SK-N-MC (cell line): ENCODE measurements around the gene TENT5C.

Experiments used
- EZH2 ChIP-seq: fragments of 200-600 bp; sonication (generic); IDR thresholded peaks from one replicate; pipeline ENCODE4 v1.6.1; 2017; ENCODE audit warnings: antibody characterized with exemption
- POLR2AphosphoS5 ChIP-seq: IDR thresholded peaks from 2 replicates; pipeline ENCODE4 v1.6.1; 2012; ENCODE audit warnings: mild to moderate bottlenecking, low read depth, low read length, borderline replicate concordance

GRCh38 chr1:117559985-117560384 is 45.9 kb upstream of the TENT5C start:
- no peak for TF ChIP-seq EZH2
- TF ChIP-seq POLR2AphosphoS5: no peak
